ENCODE data around the gene CAMKK2.
"Not testable (repeated sequence)": the region's sequence is repeated elsewhere in the genome, so short reads cannot be mapped to it uniquely, and the experiment has no call there.

GRCh38 chr12:121282910-121283309, 13.6 kb downstream of the CAMKK2 start:
- not testable (repeated sequence) for TF ChIP-seq CTCF, POLR2A (IDR thresholded peaks at IDR 0.05)

Measured in thyroid gland (tissue), 4 donors.